ENCODE data around the gene CYP4F22. TPM values are rescaled to one million over a fixed set of nuclear protein-coding genes. Genes with fewer than 3 reads are reported as not detected.

The CYP4F22 gene
- total RNA-seq, 2 donors from 2014 or later: not detected

- Histone ChIP-seq H3K36me3 (ENCODE audit: control insufficient read depth, insufficient read depth, low read length) (no peaks in the 10 kb centered on the region), H3K9ac (ENCODE audit: extremely low read depth, low read length, poor library complexity, severe bottlenecking) (no peak within 1 kb of the TSS), H3K9me3 (ENCODE audit: control insufficient read depth, low read length) (no peaks in the 10 kb centered on the region), H3K4me3 (ENCODE audit: low read length) (no peak within 1 kb of the TSS), H3K27me3 (ENCODE audit: control insufficient read depth, insufficient read depth, low read length, poor library complexity, severe bottlenecking) (peaks cover 35% of the 10 kb centered on the region), H3K4me1 (ENCODE audit: control insufficient read depth, insufficient read depth, low read length) (no peaks in the 10 kb centered on the region), H3K27ac (ENCODE audit: low read depth, low read length) (no peak within 1 kb of the TSS)
- 72 to 81% methylated on average over 7 to 16 of the region's 17 CpGs for WGBS, 2 experiments (ENCODE audit: insufficient coverage in 1 of 2, insufficient read length in 1 of 2)
- TF ChIP-seq CTCF (conservative IDR thresholded peaks at IDR 0.05): no peak
- DNase-seq: peak; percentile 59
- no peaks in the 10 kb centered on the region for H3K4me1 Mint-ChIP-seq
- no peak within 1 kb of the TSS for H3K27ac Mint-ChIP-seq
- peaks cover 3% of the 10 kb centered on the region for H3K9me3 Mint-ChIP-seq
- H3K27me3 Mint-ChIP-seq (ENCODE audit: insufficient read depth): peaks cover 80% of the 10 kb centered on the region
- no peak within 1 kb of the TSS for H3K4me3 Mint-ChIP-seq
- H3K36me3 Mint-ChIP-seq (ENCODE audit: low read depth): no peaks in the 10 kb centered on the region
These were observed 43.6 kb upstream of the CYP4F22 start, which contains the start of gene RASAL3 for GRCh38 chr19:15464394-15465385. TSS of gene RASAL3 (minus strand) at chr19:15464544. CDS start at chr19:15464358, 186 bp downstream.

DNA sequence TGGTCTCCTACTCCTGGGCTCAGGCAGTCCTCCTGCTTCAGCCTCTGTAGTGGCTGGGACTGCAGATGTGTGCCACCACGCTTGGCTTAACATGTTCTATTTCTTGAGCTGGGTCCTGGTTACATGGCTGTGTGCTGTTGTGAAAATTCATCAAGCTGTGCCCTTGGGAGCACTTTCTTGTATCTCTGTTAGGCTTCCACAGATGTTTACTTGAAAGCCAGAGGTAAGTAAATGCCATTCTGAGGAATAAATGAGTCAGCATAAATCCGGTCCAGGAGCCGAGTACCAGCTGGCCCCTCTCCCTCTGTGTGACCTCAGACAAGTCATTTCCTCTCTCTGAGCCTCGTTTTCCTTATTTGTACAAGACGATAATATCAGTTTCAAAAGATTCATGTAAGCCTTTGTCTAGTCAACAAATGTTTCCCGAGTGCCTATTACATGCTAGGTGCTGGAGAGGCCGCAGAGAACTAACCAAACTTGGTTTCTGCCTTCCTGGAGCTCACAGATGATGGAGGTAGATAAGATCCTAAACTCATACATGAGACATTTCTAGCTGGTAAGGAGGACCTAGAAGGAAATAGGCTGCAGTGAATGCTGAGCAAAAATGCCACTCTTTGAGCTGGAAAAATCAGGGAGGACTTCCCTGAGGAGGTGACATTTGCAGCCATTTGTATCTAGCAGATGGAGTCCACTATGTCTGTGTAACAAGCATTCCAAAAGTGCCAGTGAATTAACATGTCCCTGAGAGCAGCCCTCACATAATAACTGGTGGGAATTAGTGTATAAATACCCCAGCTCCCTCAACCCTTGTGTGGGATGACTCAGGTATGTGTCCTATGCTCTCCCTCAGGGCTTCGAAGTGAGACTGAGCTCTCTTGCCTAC lies 41.2 kb upstream of the CYP4F22 start:
- no peak overlapping the region for H3K4me3 Mint-ChIP-seq
- no peak overlapping the region for H3K27ac Mint-ChIP-seq
- H3K9me3 ChIP-seq (ENCODE audit: control insufficient read depth, low read length): peaks cover 8% of the 10 kb centered on the region
- peaks cover 9% of the 10 kb centered on the region for H3K9me3 Mint-ChIP-seq
- no peak overlapping the region for H3K27ac ChIP-seq (ENCODE audit: low read depth, low read length)
- WGBS, 2 experiments (ENCODE audit: insufficient coverage in 1 of 2, insufficient read length in 1 of 2): 67 to 69% methylated on average over 7 to 8 of the region's 8 CpGs
- H3K27me3 Mint-ChIP-seq (ENCODE audit: insufficient read depth): peaks cover 78% of the 10 kb centered on the region
- no peak for TF ChIP-seq CTCF (conservative IDR thresholded peaks at IDR 0.05)
- H3K4me3 ChIP-seq (ENCODE audit: low read length): no peak overlapping the region
- H3K4me1 Mint-ChIP-seq: no peaks in the 10 kb centered on the region
- DNase-seq: no peak
- no peak overlapping the region for H3K9ac ChIP-seq (ENCODE audit: extremely low read depth, low read length, poor library complexity, severe bottlenecking)
- H3K27me3 ChIP-seq (ENCODE audit: control insufficient read depth, insufficient read depth, low read length, poor library complexity, severe bottlenecking): peaks cover 28% of the 10 kb centered on the region
- H3K4me1 ChIP-seq (ENCODE audit: control insufficient read depth, insufficient read depth, low read length): no peaks in the 10 kb centered on the region
- no peaks in the 10 kb centered on the region for H3K36me3 ChIP-seq (ENCODE audit: control insufficient read depth, insufficient read depth, low read length)
- H3K36me3 Mint-ChIP-seq (ENCODE audit: low read depth): no peaks in the 10 kb centered on the region

- no peaks in the 10 kb centered on the region for H3K36me3 Mint-ChIP-seq (ENCODE audit: low read depth)
- H3K4me1 Mint-ChIP-seq: no peaks in the 10 kb centered on the region
- WGBS, 2 experiments (ENCODE audit: insufficient coverage in 1 of 2, insufficient read length in 1 of 2): 59 to 64% methylated on average over 6 of the region's 6 CpGs
- peaks cover 74% of the 10 kb centered on the region for H3K27me3 Mint-ChIP-seq (ENCODE audit: insufficient read depth)
- no peak for DNase-seq
- Histone ChIP-seq H3K27me3 (ENCODE audit: control insufficient read depth, insufficient read depth, low read length, poor library complexity, severe bottlenecking) (peaks cover 28% of the 10 kb centered on the region), H3K9me3 (ENCODE audit: control insufficient read depth, low read length) (peaks cover 8% of the 10 kb centered on the region), H3K9ac (ENCODE audit: extremely low read depth, low read length, poor library complexity, severe bottlenecking) (no peak overlapping the region), H3K27ac (ENCODE audit: low read depth, low read length) (no peak overlapping the region), H3K36me3 (ENCODE audit: control insufficient read depth, insufficient read depth, low read length) (no peaks in the 10 kb centered on the region), H3K4me1 (ENCODE audit: control insufficient read depth, insufficient read depth, low read length) (no peaks in the 10 kb centered on the region), H3K4me3 (ENCODE audit: low read length) (no peak overlapping the region)
- H3K4me3 Mint-ChIP-seq: no peak overlapping the region
- peaks cover 11% of the 10 kb centered on the region for H3K9me3 Mint-ChIP-seq
- TF ChIP-seq CTCF (conservative IDR thresholded peaks at IDR 0.05): no peak
- no peak overlapping the region for H3K27ac Mint-ChIP-seq
These were observed 40.6 kb upstream of the CYP4F22 start for GRCh38 chr19:15467734-15468214.
